HG03521 (cell line): ENCODE data around the gene CCL27.
"Not testable (repeated sequence)": the region's sequence is repeated elsewhere in the genome, so short reads cannot be mapped to it uniquely, and the experiment has no call there.

ENCODE experiments used
- ATAC-seq: cut with Tn5 transposase; IDR thresholded peaks from one replicate; pipeline ENCODE4 v1.9.1; 2021; ENCODE audit warnings: mild to moderate bottlenecking, moderate library complexity; ENCODE audit not compliant: unreplicated experiment

The CCL27 gene

DNA sequence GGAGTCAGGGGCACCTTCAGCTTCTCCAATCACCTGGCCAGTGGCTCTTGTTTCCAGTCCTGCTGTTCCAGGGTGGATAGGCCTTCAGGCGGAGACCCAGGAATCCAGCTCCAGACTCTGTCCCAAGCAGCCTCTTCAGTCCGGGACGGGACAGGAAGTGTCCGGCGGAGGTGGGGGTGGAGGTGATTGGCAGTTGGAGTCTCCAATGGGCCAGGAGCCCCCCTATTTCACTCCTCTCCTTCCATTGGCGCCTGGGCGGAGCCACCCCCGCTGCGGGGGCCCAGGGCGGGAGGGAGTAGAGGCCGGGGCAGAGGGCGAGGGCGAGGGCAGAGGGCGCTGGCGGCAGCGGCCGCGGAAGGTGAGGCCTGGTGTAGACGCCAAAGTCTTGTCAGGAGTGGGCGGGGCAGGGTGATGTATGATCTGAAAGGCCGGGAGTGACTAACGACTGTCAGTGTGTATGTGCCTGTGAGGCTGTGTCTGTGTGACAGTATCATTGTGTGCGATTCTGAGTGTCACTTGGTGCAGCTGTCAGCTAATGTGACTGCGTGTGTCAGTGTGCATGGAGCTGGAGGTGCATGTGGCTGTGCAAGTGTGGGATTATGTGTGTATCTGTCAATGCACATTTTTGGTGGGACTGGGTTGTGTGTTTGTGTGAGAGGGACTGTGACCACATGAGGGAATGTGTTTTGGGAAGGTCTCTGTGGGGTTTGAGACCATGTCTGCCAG is 10.4 kb downstream of the CCL27 start, which contains the start of gene IL11RA:
Gene IL11RA, plus strand, starts transcription at position 310 of the 726 bp plus-strand sequence. CDS start 3,033 bp downstream, outside the sequence.
- no peak for ATAC-seq

- no peak for ATAC-seq
Measured at GRCh38 chr9:34651321-34651720, 11.1 kb downstream of the CCL27 start.

DNA sequence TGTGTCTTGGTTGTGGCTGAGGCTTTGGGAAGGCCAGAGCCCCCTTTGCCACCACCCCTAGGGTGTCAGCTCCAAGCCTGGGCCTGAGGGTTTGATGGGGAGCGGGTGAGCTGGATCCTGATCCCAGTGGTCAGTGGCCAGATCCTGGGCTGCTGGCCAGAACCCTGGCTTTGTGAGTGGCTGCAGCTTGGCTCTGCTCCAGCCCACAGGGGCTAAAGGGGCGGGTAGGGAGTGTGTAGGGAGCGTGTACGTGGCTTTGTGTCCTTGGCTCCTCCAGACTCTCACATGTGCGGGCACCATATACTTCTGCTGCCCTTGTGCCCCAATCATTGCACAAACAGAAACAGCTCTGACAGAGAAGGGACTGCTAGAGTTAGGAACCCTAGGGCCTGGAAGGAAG is 11.6 kb downstream of the CCL27 start:
- no peak for ATAC-seq

DNA sequence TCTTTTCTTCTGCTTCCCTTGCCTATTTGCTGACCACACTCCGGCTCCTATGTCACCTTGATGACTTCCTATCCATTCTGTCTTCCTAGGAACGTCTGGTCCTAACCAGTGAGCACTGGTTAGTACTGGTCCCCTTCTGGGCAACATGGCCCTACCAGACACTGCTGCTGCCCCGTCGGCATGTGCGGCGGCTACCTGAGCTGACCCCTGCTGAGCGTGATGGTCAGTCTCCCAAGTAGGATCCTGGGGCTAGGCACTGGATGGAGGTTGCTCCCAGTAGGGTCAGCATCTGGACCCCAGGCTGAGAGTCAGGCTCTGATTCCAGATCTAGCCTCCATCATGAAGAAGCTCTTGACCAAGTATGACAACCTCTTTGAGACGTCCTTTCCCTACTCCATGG is 13.8 kb downstream of the CCL27 start:
- no peak for ATAC-seq

- no peak for ATAC-seq
Measured at GRCh38 chr9:34647651-34648050, 14.8 kb downstream of the CCL27 start.

DNA sequence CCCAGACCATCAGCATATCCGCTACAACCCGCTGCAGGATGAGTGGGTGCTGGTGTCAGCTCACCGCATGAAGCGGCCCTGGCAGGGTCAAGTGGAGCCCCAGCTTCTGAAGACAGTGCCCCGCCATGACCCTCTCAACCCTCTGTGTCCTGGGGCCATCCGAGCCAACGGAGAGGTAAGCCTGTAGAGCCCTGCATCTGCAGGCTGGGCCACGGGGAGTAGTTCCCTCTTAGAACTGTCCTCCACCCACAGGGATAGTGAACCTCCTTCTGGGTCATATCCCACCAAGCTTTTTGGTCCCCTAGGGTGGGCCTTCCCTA is 15.4 kb downstream of the CCL27 start:
- no peak for ATAC-seq

GRCh38 chr9:34646211-34647083 is 16.0 kb downstream of the CCL27 start, which contains the start of gene GALT:
Gene GALT, plus strand, starts transcription at chr9:34646675. Its CDS starts 30 bp downstream, at chr9:34646705.
- peak; percentile 90 for ATAC-seq

DNA sequence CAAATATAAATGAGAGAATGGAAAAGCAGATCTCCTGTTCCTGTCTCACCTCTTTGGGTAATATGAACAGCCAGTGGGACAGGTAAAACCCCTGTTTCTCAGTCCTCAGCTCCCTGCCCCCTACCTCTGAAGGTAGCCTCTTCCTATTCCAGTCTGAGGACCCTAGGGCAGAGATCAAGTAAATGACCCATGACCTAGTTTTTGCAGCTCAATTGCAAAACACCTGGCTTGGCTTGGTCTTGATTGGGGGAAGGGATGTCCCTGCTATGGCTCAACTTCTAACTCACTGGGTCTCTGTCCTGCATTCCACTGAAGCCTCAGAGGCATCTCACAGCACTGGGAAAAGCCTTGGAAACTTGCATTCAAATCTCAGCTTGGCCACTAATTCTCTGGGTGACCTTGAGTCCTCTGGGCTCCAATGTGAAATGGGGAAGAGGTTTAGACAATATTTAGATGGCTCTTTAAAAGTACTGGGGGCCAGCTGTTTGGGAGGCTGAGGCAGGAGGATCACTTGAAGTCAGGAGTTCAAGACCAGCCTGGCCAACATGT is 17.6 kb downstream of the CCL27 start:
- no peak for ATAC-seq

DNA sequence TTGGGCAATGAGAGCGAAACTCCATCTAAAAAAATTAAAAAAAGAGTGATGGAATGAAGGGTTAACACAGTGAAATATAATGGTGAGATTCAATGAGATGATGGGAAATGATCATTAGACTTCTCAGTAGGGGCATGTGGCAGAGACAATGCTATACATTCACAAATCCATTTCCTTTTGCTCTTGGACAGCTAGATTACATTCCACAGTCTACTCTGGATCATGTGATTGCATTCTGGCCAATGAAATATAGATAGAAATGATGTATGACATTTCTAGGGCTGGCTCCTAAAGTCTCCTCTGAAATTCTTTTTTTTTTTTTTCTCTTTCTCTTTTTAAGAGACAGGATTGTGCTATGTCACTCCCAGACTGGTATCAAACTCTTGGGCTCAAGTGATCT is 19.8 kb downstream of the CCL27 start:
- ATAC-seq: no peak

DNA sequence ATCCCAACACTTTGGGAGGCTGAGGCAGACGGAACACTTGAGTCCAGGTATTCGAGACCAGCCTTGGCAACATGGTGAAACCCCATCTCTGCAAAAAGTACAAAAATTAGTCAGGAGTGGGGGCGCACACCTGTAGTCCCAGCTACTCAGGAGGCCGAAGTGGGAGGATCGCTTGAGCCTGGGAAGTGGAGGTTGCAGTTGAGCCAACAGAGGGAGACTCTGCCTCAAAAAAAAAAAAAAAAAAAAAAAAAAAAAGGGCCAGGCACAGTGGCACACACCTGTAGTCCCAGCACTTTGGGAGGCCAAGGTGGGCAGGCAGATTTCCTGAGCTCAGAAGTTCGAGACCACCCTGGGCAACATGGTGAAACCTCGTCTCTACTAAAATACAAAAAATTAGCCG is 23.1 kb downstream of the CCL27 start:
- not testable (repeated sequence) for ATAC-seq

- no peak for ATAC-seq
Measured at GRCh38 chr9:34638138-34638445, 24.4 kb downstream of the CCL27 start.

- peak; percentile 79 for ATAC-seq
Measured at GRCh38 chr9:34637356-34638137, 24.9 kb downstream of the CCL27 start, which contains the start of gene SIGMAR1. Gene SIGMAR1, minus strand, starts transcription at chr9:34637787. Its CDS starts 90 bp downstream, at chr9:34637697.

DNA sequence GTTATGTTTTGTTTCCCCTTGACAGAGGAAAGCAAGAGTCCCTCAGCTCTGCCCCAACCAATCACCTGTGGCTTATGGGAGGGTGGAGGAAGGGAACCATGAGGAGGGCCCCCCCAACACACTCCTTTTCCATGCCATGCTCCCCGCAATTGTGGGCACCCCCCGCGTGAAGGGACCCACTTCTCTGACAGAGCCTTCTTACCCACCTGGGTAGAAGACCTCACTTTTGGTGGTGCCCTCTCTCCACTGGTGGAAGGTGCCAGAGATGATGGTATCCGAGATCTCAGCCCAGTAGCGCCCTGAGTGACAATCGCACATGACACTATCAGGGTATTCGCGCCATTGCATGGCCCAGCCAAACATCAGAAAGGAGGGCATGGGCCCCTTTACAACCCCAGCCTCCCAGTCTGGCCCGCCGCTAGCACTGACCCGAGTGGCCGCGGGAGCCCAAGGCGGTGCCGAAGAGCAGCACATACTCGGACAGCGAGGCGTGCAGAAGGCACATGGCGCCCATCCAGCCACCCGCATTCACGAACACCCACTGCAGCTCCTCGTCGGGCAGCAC is 25.6 kb downstream of the CCL27 start:
- ATAC-seq: peak; percentile 6

DNA sequence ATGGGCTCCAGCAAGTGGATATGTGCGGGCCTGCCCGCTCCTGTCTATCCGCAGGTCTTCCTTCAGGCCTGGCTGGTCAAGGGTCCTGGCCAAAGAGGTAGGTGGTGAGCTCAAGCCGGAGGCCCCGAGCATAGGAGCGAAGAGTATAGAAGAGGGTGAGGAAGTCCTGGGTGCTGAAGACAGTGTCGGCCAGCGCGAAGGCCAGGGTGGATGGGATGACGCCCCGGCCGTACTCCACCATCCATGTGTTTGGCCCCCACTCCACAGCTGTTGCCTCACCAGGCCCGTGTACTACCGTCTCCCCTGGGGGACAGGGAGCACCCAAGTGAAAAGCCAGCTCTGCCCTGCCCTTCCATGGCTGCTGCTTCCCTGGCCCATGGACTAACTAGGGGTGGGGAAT is 26.9 kb downstream of the CCL27 start:
- ATAC-seq: no peak

DNA sequence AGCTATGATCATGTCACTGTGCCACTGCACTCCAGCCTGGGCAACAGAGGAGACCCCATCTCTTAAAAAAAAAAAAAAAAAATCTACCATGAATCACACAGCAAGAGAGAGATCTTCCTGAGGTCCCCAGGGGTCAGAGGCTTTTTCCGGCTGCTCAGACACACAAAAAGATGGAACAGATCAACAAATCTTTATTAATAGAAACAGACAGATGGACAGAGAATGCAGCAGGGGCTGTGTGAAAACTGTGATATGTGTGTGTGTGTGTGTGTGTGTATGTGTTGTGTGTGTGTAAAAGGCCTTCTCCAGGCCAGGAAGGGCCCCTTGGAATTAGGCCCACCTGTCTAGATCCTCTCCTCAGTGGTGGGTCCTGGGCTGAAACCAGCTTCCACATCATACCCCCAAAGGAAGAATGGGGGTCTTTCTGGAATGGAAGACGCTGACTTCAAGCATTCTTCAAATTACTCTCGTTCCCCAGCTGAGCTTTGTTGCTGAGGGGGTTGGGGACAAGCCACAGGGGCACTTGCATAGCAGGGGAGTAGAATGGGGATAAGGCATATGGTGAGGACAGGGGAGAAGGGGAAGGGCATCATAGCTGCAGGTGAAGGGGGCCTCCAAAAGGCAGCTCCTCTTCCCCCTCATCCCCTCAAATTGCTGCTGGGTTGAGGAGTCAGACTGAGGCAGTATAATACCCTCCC is 27.8 kb downstream of the CCL27 start:
- ATAC-seq: no peak

DNA sequence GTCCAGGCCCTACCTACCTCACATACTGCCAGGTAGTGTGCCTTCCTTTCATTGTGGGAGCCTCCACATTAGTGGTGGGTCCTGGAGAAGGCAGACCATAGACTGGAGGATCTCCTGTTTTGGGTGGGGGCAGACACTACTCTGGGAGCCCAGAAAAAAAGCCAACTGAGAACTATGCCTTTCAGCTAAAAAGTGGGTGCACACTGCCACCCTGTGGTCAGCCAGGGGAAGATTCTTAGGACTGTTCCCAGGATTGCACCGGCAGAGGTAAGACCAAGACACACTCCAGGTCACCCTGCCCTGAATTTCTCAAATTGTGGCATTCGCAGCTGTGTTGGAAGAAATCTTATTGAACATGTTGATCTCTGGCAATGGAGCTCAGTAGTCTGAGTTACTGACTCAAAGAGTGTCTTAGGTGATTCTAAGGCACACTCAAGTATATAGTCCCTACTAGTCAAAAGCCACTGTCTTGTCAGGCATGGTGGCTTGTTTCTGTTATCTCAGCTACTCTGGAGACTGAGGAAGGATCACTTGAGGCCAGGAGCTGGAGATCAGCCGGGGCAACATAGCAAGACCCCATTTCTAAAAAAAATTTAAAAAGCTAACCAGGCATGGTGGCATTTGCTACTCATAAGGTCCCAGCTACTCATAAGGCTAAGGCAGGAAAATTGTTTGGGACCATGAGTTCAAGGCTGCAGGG is 28.5 kb downstream of the CCL27 start:
- ATAC-seq: no peak

- ATAC-seq: no peak
Measured at GRCh38 chr9:34633166-34633565, 29.3 kb downstream of the CCL27 start.

DNA sequence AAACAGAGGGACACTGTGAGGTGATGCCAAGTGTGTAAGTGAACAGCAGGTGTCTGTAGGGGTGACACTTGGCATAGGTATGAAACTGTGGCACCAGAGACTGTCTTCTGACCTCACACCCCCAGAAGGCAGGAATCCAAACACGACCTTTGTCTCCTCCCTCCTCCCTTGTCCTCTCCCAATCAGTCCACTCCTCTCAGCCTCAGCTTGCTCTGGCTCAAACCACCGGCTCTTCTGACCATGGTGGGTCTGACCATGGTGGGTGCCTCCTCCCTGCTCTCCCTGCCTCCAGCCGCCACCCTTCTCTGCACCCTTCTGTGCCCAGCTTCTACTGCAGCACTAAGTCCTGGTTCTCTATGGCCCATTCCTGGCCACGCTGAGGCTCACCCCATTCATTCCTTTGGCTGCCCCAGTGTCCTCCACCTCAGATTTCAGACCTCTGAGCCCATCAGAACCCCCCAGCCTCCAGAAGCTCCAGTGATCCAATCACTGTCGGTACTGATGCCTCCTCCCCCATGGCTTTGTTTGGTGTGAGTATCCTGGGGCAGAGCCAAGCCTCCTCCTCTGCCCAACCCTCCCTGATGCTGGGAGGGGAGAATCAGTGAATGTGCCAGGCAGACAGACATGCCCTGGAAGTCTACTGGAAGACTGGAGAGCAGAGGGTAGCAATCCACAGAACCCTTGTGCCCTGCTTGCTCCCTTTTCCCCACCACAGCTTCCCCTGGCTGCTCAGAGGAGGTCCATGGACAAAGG is 31.9 kb downstream of the CCL27 start:
- no peak for ATAC-seq

DNA sequence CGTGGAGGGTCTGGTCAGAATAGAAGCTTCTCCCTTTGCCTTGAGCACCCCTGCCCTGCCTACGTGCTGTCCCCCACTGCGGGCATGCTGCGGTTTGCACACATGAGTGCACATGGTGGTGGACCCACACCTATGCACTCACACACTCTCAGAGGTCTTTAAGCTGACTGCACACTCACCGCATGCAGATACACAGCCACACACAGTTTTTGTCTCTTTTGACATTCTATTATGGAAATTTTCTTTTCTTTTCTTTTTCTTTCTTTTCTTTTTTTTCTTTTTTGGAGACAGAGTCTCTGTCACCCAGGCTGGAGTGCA is 33.0 kb downstream of the CCL27 start:
- ATAC-seq: no peak
